Measurements from ENCODE around the gene IRAK2.
"Not testable (repeated sequence)": the region's sequence is repeated elsewhere in the genome, so short reads cannot be mapped to it uniquely, and the experiment has no call there.

Gene IRAK2

DNA sequence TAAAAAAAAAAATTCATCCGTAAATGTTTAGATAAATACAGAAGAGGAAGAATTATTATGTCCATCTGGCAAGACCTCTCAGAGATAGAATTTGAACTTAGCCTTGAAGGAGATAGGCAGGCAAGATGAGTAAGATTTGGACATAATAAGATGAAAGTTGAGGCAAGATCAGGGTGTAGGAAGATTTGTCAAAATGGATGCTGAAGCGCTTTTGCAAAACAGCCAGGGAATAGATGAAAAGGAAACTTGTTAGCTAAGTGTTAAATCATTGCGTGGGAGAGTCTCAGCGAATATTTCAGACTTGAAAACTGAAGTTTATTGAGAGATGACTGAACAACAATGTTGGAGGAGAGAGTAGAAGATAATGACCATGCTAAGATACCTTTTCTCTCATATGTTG lies 42.0 kb upstream of the IRAK2 start:
- no peak for DNase-seq (ENCODE audit: low read depth in 2 of 2)
- TF ChIP-seq CTCF (IDR thresholded peaks at IDR 0.05; ENCODE audit: low read depth, low read length) = no peak
- H3K4me3 ChIP-seq (replicated peaks in 1 of 2; ENCODE audit: low read depth in 2 of 2, low read length in 2 of 2) = no peak overlapping the region

GRCh38 chr3:10135872-10136271 lies 28.8 kb upstream of the IRAK2 start:
- H3K4me3 ChIP-seq (replicated peaks in 1 of 2; ENCODE audit: low read depth in 2 of 2, low read length in 2 of 2); DNase-seq (ENCODE audit: low read depth in 2 of 2): not testable (repeated sequence)

DNA sequence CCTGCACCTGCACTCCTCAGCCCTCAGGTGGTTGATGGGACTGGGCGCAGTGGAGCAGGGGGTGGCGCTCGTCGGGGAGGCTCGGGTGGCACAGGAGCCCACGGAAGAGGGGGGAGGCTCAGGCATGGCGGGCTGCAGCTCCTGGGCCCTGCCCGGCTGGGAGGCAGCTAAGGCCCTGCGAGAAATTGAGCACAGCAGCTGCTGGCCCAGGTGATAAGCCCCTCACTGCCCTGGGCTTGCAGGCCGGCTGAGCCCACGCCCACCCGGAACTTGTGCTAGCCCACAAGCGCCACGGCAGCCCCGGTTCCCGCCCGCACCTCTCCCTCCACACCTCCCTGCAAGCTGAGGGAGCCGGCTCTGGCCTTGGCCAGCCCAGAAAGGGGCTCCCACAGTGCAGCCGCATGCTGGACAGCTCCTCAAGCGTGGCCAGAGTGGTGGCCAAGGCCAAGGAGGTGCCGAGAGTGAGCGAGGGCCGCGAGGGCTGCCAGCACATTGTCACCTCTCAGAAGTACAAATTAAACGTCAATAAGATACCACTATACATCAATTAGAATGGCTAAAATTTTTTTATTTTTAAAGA lies 28.2 kb upstream of the IRAK2 start:
- H3K4me3 ChIP-seq (replicated peaks in 1 of 2; ENCODE audit: low read depth in 2 of 2, low read length in 2 of 2) = no peak overlapping the region
- DNase-seq (ENCODE audit: low read depth in 2 of 2) = no peak
- no peak for TF ChIP-seq CTCF (IDR thresholded peaks at IDR 0.05; ENCODE audit: low read depth, low read length)

GRCh38 chr3:10137178-10137577 lies 27.5 kb upstream of the IRAK2 start:
- H3K4me3 ChIP-seq (replicated peaks in 1 of 2; ENCODE audit: low read depth in 2 of 2, low read length in 2 of 2) = no peak overlapping the region
- no peak for TF ChIP-seq CTCF (IDR thresholded peaks at IDR 0.05; ENCODE audit: low read depth, low read length)
- DNase-seq (ENCODE audit: low read depth in 2 of 2) = peak in 1 of 2 donors; percentile 15

DNA sequence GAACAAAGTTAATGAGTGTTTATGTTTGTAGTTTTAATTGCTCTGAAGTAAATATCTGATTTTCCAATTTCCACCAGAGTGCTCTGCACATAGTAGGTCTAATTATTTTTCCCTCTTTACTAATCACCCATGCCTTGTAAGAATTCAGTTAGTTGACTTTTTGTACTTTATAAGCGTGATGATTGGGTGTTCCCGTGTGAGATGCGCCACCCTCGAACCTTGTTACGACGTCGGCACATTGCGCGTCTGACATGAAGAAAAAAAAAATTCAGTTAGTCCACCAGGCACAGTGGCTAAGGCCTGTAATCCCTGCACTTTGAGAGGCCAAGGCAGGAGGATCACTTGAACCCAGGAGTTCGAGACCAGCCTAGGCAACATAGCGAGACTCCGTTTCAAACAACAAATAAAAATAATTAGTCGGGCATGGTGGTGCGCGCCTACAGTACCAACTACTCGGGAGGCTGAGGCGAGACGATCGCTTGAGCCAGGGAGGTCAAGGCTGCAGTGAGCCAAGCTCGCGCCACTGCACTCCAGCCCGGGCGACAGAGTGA lies 23.6 kb upstream of the IRAK2 start:
- H3K4me3 ChIP-seq (replicated peaks in 1 of 2; ENCODE audit: low read depth in 2 of 2, low read length in 2 of 2) = peak overlapping the region in 1 of 2 donors; percentile 82
- no peak for TF ChIP-seq CTCF (IDR thresholded peaks at IDR 0.05; ENCODE audit: low read depth, low read length)
- no peak for DNase-seq (ENCODE audit: low read depth in 2 of 2)

DNA sequence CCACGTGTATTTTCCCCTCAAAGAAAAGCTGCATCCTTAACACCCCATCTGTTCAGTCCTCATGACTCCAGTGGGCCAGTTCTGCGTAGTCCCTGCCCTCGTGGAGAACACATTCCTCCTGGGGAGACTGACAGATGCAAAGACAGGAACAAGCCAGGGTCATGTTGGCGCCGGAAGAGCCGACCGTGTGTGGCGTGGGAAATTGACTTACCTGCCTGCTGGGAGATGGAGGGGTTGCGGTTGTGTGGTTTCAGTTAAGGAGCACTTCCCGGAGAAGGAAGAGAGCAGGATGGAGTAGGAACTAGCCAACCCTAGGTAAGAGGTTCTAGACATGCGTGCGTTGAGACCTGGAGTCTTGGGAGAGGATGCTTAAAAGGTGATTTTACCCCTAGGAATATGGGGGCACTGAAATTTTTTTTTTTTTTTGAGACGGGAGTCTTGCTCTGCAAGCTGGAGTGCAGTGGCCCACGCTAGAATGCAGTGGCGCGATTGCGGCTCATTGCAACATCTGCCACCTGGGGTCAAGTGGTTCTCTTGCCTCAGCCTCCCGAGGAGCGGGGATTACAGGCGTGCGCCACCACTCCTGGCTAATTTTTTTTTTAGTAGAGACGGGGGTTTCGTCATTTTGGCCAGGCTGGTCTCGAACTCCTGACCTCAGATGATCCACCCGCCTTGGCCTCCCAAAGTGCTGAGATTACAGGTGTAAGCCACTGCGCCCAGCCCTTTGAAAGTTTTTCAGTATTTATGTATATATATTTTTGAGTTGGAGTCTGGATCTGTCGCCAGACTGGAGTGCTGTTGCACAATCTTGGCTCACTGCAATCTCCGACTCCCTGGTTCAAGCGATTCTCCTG lies 21.8 kb upstream of the IRAK2 start:
- H3K4me3 ChIP-seq (replicated peaks in 1 of 2; ENCODE audit: low read depth in 2 of 2, low read length in 2 of 2) = peak overlapping the region; percentile 80 to 82
- TF ChIP-seq CTCF (IDR thresholded peaks at IDR 0.05; ENCODE audit: low read depth, low read length) = no peak
- DNase-seq (ENCODE audit: low read depth in 2 of 2) = peak in 1 of 2 donors; percentile 27

DNA sequence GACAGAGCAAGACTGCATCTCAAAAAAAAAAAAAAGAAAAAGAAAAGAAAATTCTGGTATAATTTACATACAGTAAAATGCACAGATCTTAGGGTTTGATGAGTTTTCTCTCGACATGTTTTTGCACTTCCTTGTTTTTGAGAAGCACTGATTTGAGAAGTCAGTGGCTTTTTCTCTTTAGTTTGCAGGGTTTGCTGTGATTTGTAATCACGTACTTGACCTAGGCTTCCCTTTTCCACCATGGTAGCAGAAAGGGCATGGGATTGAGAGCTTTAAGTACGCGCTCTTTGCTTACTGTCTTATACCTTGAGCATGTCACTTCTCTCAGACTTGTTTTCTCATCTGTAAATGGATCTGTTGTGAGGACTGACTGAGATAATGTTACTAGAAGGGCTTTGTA lies 19.0 kb upstream of the IRAK2 start:
- H3K4me3 ChIP-seq (replicated peaks in 1 of 2; ENCODE audit: low read depth in 2 of 2, low read length in 2 of 2) = no peak overlapping the region
- DNase-seq (ENCODE audit: low read depth in 2 of 2) = no peak
- TF ChIP-seq CTCF (IDR thresholded peaks at IDR 0.05; ENCODE audit: low read depth, low read length) = no peak
